HL-60/S4 (cell line): ENCODE results near the gene ERP27.

Source experiments
- in situ Hi-C: fragments of 300-500 bp; cut with MboI; formaldehyde crosslinking; loops from 2 replicates; pipeline ENCODE4 v1.14.3; 2022; ENCODE audit warnings: low sequenced_read_pairs

The ERP27 gene

GRCh38 chr12:14941369-14941768 is 3.0 kb upstream of the ERP27 start:
- in situ Hi-C loops, result no loop called here

DNA sequence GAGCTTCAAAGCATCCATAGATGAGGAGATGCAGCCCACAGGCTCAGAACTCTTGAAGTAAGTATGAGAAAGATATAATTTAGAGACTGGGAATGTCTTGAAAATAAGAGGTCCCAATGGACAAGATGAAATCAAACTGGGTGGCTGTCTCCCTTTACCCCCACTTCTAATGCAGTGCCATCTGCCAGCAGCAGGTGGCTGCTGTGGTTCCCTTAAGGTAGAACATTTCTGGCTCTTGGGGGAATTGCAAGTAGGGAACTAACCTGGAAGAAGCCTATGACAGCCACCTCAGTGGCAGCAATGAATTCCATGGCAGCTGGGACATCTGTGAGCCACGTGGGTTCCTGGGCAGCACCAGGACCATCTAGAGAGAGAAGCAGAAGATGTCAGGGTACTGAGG is 648 bp downstream of the ERP27 start:
- in situ Hi-C loops, result no loop called here

- in situ Hi-C loops, result no loop called here
Observed at GRCh38 chr12:14937014-14937413, 1.3 kb downstream of the ERP27 start.

- in situ Hi-C loops, result no loop called here
Observed at GRCh38 chr12:14936224-14936861, 2.0 kb downstream of the ERP27 start.

DNA sequence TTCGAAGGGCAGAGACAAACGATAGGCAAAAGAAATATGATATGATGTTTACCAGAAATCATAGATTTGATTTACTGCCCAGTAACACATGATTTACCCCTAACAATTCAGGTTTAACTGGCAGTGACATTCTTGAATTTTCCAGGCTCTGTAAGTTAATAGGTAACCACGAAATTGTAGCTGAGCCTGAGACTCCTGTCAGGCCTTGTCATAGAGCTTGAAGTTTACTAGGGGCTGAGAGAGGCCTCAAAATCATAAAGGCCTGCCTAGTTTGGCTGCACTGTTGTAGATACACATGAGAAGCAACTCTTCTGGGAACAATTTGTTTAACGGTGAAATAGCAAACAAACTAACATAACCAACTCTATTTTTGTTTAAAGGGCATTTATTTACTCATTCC is 3.3 kb downstream of the ERP27 start:
- in situ Hi-C loops, result no loop called here

DNA sequence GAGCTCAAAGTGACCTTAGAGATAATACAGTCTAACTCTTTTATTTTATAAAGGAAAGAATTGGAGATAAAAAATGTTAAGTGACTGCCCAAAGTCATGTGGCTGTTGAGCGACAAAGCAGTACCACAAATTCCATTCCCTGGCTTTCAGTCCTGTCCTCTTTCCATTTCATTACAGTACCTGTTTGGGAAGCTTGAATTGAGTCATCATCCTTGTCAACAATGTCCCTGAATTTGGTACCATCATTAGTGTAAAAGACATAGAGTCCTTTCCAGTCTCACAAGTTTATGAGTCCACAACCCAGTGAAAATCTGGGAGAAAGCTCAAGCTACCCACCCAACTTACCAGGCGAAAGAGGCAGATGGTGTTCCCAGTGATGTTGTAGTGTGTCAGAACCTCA is 3.8 kb downstream of the ERP27 start:
- in situ Hi-C loops, result no loop called here

DNA sequence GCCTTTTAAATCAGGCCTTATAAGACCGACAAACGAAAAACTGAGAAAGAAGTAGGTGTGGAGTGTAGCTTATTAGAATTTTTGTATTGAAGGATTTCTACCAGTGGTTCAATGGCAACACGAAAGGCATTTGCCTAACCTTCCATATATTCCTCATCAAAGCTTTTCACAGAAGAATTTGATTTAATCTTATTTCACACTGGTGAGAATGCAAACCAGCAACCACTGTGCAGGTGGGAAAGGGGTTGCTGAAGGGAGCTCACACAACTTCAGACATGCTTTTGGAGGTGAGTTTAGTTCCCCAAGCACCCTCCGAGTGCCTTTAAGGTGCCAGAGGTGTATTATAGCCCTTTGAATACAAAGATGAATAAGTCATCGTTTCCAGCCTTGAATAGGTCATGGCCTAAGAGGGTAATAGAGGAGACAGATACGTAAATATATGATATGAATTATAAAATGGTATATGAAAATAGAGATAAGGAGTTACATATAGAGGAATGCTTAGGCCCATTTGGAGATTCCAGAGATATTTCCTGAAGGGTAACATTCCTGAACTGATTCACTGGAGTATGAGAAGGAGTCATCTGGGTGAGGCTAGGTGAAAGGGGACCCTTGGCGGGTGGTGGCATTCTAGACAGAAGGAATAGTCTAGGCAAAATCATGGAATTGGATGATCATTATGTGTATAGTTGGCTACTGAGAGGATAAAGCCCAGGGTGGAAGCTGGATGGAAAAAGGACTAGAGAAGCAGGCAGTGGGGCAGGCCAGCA is 6.4 kb downstream of the ERP27 start:
- in situ Hi-C loops, result no loop called here

- in situ Hi-C loops, result no loop called here
Observed at GRCh38 chr12:14931359-14931758, 7.0 kb downstream of the ERP27 start.

GRCh38 chr12:14930299-14930698 is 8.0 kb downstream of the ERP27 start:
- in situ Hi-C loops, result no loop called here

DNA sequence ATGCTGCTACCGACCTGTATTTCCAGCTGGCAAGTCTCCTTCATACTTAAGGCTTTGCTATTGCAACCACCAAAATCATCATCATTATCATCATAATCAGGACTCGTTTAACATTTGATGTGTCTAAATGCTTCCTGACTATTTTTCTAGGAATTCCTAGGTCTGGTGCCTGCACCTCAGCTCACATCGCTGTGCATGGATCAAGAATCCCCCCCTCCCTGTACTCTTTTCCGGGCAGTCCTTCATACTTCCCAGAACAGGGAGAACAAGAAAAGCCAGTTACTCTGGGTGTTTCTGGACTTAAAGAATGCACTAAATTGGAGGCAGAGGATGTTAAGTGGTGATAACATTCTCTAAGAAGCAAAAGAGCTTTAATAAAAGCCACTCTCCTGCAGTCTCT is 9.4 kb downstream of the ERP27 start:
- in situ Hi-C loops, result no loop called here

DNA sequence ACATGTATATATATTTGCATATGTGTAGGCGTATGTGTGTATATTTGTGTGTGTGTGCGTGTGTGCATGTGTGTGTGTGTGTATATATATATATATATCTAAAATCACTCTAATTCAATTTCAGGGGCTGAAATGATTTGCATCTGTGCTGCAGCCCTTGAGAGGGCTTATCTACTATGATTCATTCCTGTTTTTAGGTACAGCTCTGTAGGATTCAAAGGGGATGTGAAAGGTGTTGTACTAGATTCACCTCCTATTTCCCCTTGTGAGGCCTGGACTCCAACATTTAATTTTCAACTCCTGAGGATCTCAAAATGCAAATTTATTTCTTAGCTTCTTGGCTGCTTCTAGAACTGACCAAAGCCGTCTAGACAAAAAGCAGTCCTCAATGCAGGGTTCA is 11.1 kb downstream of the ERP27 start:
- in situ Hi-C loops, result no loop called here

DNA sequence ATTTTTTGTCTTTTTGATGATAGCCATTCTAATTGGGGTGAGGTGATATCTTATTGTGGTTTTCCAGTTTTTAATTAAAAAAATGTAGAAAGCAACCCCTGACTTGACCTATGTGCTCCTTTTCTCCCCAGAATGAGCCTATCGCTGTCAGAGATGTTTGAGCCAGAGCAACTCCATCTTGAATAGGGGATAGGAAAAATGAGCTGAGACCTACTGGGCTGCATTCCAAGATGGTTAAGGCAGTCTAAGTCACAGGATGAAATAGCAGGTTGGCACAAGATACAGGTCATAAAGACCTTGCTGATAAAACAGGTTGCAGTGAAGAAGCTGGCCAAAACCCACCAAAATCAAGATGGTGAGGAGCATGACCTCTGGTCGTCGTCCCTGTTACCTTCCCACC is 13.8 kb downstream of the ERP27 start:
- in situ Hi-C loops, result no loop called here

- in situ Hi-C loops, result no loop called here
Observed at GRCh38 chr12:14923944-14924343, 14.4 kb downstream of the ERP27 start.

GRCh38 chr12:14921218-14921617 is 17.1 kb downstream of the ERP27 start:
- in situ Hi-C loops, result no loop called here

GRCh38 chr12:14920475-14921126 is 17.7 kb downstream of the ERP27 start:
- in situ Hi-C loops, result no loop called here

DNA sequence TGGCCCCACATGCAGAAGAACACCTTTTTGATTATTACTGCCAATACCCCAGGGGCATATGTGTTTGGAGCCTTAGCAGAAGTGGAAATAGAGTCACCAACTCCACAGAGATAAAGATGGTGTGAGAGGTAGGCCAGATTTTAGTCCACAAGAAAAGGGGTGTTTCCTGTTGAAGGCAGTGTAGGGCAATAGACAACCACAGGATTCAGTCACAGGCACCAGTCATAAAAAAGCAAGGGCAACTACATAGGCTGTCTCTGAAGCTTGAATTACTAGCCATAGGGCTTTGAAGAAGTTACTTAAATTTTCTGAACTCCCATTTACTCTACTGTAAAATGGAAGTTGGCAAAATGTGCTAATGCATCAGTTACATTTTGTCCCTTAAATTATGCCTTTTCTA is 18.9 kb downstream of the ERP27 start:
- in situ Hi-C loops, result no loop called here

GRCh38 chr12:14915736-14916135 is 22.6 kb downstream of the ERP27 start:
- in situ Hi-C loops, result no loop called here

DNA sequence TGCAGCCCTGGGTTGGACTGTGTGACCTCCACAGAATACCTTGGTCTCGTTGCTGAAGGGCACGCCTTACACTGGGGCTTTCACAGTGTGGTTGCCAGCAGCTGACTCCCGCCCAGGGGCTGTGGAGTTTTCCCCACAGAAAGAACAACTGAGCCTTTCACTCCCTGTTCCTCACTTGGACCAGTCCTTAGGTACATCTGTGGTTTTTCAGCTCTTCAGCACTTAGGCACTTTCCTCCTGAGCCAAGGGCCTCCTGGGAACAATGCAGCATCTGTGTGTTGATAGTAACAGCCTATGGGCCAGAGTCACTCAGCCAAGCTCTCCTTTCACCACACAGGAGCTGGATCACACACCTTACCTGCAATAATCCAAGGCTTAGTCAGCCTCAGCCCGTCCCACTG is 25.0 kb downstream of the ERP27 start:
- in situ Hi-C loops, result no loop called here

DNA sequence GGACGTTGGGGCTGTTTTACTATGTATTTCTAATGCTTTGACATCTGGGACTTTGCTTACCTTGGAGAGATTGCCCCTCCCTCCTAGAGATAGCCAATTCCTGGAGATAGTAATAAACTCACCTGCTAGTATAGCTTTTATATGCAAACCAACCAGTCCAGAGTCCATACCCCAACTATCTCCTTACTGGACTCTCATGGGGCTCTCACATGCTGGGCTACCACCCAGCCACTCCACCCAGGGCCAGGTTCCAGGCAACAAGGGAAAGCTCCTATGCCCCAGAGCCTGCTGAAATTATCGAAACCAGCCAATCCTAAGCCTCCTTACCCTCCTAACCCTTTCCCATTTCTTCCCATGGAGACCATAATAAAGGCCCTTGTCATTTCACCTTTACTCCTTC is 27.2 kb downstream of the ERP27 start:
- in situ Hi-C loops, result no loop called here

DNA sequence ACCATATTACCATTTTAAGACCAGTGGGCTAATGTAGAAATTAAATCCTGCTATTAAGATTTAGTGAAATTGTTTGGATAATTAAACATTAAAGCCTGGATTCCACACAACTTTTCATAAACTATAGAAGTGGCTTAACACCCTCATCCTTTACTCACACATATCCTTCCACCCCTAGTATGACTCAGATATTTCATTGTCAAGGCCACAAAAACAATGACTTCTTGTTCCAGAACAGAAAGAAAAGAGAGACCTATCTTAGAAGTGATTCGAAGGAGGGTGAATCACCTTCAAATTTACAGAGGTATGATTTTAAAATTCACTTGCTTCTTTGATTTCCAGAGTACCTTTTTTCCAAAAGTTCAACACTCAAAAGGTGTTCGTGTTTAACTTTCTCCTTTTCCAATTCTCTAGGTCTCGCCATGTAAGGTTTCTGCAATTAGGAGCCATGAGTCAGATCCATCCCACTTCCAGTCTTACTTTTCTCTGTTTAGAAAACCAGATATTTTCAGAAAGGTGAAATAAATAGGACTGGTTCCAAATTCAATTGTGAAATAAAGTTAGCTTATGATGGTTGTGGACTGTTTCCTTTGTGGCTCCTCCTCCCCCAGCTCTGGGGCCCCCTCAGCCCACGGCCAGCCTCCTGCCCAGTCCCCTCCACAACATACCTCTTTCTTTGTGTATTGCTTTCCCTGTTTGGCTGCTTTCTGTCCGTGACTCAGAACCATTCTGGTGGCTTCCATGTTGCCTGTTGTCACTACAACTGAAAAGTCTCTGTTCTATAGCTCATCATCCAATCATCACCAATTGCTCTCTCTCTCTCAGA is 28.0 kb downstream of the ERP27 start:
- in situ Hi-C loops, result no loop called here

GRCh38 chr12:14907953-14908352 is 30.4 kb downstream of the ERP27 start:
- in situ Hi-C loops, result no loop called here
